Measurements from ENCODE around the gene NCR3LG1.
A peak's percentile ranks its signal among the peaks of the same experiment; 100 is the strongest.

NCR3LG1 gene

DNA sequence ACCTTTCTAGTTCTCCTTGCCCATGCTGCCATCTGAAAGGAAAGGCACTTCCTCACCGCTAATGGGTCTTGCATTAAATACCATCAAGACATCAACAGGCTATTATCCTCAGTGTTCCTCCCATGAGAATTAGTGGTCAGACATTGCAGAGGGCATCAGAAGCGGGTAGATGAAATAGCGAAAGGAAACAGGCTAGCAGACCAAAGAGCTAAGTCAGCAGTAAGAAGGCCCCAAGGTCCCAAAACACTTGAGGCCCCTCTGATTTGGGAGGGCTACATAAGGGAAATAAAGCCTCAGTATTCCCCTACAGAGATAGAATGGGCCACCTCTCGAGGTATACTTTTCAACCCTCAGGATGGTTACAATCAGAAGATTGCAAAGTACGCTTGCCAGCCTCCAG is 23.9 kb downstream of the NCR3LG1 start:
- DNase-seq: no peak

DNA sequence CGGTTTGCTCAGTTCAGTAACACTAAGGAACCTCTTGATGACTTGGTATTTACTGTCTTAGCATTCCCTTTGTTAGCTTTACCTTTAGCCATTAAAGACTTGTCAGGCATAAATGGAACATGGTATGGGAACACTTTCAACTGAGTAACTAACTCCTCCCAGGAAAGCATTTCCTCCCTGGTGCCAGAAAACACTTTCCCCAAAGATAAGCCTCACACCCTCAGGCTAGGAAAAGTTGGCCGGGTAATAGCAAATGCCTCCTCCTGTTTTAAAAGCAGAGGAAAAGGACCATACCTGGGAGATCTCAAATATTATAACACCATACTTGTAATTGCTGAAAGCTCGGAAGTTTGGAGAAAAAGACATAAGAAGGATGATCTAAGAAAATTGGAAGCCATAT is 24.9 kb downstream of the NCR3LG1 start:
- no peak for DNase-seq

DNA sequence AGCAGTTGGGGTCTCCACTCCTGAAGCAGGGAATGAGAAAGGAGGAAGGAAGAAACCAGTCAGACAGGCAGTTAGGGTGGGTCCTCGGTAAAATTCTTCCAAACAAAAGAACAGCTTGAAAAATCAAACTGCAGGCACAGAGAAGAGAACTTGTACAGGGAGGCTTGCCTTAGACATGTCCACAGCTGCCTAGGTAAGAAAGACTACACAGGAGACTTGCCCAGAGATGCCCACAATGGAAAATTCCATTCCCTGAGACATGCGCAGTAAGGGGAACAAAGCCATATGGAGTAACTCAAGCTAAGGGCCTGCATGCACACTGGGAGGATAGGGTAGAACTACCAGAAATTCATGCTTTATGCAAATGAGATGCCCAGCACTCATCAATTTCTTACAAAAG is 27.1 kb downstream of the NCR3LG1 start:
- DNase-seq: no peak

DNA sequence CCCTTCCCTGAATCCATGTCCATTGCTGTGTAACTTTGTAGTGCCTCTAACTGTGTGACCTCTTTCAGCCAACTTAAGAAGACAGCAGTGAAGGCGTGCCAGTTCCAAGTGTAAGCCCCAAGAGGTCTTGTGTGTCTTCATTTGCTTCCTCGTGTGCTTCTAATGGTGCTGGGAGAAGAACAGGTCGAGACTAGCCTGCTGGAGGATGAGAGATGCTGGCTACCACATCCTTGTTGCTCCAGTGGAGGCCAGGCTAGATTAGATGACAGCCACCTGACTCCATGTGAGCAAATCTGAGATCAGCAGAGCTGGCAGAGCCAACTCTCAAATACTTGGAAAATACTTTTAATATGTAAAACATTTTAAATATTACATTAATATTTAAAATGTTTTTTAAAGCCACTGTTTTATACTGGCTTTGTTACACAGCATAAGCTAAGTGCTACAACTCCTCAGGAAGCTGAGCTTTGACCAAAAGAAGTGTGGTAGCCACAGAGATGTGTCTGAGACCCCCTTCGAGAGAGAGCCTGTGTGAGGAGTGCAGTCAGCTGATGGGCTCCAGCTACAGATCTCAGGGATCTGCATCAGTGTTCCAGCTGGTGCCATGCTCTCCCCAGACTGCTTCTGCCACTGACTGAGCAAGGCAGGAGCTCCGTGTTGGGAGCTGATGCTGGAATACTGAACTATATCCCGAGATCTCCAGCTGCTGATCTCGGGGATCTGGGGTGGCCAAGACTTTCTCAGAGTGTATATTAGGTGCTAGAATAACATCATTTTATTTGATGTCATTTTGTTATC is 28.0 kb downstream of the NCR3LG1 start:
- peak; percentile 19 for DNase-seq

DNA sequence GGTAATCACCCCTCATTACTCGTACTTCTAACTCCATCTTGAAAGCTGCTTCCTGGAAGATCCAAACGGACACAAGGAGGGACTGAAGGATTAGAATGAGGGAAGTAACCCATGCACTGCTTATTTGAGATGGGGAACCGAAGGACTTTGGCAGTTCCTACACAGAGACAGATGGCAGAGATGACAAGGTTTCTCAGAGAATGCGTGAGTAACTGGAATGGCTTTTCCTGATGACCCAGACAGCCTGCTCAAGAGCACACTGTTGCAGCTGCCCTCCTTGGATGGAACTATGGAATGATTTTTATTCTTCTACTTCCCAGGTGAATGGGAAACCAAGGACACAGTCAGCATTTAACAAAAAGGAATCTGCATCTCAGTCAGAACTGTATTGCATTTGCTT is 29.6 kb downstream of the NCR3LG1 start:
- no peak for DNase-seq

DNA sequence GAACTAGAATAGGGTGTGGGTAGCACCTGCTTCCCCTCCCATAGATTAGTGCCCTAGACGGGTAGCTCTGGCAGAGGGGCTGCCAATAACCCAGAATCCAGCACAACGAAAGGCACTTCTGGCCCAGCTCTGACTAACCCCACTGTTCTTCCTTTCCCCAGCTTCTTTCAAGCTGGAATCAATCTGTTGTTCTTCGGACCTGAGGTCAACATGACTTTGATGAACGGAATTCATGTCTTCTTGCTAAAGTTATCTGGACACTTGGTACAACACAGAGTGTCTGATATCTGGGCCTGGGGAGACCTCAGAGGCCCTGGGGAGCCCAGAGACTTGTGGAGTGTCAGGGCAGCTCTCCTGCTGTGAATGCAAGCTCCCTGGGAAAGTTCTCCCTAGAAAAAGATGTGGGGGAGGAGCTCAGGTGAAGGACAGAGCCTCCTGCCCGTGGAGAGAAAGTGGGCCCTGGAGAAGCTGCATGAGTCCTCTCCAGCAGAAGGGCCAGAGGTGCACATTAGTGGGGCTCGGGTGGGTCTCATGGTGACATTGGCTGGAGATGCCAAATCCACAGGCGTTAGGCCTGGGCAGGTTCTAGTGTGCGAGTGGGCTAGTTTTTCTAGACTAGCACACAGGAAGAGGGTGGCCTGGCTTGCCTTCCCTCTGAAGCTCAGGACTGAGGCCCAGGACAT is 30.6 kb downstream of the NCR3LG1 start:
- no peak for DNase-seq

DNA sequence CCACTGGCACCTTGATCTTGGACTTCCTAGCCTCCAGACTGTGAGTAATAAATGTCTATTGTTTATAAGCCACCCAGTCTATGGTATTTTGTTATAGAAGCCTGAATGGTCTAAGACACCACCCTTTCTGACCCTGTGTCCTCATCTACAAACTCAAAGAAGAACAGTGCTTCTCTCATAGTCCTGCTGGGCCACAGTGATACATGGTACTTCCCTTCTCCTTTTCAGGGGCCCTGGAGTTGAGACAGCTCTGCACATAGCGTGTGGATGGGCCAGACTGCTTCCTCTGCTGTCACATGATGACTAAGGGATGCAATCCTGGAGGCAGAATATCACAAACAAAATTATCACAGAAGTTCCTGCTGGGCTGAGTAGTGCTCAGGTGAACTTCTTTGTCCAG is 31.9 kb downstream of the NCR3LG1 start:
- no peak for DNase-seq

DNA sequence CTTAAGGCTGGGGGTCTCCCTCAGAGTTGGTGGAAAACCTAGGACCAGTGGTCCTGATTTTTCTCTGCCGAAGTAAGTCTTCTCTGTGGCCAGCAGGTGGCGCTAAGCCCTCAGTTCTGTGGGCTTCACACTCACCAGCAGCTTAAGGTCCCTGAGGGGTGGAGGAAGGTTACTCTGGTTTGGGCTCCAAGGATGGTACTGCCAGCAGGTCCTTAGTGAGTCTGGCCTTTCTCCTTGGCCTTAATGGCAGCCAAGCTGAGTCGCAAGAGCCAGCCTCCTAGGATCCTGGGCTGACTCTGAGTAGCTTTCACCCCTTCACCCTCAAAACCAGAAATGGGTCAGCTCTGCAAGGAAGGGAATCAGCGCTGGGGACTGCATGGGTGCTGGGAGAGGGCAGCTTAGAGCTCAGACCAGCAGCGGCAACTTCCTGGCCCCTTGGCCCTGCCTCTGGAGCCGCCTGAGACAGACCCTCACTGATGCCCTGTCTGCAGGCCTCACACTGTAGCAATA is 32.5 kb downstream of the NCR3LG1 start:
- DNase-seq: peak; percentile 91

DNA sequence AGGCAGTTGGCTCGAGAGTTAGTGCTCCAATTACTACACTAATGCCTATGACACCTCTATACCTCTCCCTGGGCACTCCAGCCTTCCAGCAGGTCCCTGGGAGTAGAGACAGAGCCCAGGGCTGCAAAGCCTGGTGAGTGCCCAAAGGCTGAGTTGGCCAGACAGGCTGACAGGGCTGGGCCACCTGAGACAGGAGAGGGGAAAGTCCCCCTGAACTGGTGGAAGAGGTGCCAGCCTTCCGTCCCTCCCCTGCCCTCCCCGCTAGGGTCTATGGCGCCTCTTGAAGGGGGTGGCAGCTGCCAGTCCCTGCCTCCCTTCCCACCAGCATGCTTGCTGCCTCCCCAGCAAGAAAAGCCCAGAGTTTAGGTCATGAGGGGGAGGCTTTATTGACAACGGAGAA is 33.9 kb downstream of the NCR3LG1 start:
- DNase-seq: no peak

DNA sequence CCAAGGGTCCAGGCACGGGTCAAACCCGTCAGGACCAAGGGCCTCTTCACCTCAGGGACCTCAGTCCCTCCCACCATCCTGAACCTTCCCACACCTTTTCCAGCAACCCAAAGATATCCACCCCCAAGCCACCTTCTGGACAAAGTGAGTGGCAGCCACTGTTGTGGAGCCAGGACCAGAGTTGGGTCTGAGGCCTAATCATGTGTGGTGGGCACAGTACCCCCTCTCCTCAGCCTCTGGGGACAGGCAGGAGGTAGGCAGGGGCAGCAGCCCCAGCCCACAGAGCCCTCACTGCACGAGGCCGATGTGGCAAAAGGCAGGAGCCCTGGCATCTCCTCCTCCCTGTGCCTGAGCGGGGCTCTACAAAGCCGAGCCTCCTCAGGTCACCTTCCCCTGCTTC is 34.3 kb downstream of the NCR3LG1 start:
- no peak for DNase-seq

DNA sequence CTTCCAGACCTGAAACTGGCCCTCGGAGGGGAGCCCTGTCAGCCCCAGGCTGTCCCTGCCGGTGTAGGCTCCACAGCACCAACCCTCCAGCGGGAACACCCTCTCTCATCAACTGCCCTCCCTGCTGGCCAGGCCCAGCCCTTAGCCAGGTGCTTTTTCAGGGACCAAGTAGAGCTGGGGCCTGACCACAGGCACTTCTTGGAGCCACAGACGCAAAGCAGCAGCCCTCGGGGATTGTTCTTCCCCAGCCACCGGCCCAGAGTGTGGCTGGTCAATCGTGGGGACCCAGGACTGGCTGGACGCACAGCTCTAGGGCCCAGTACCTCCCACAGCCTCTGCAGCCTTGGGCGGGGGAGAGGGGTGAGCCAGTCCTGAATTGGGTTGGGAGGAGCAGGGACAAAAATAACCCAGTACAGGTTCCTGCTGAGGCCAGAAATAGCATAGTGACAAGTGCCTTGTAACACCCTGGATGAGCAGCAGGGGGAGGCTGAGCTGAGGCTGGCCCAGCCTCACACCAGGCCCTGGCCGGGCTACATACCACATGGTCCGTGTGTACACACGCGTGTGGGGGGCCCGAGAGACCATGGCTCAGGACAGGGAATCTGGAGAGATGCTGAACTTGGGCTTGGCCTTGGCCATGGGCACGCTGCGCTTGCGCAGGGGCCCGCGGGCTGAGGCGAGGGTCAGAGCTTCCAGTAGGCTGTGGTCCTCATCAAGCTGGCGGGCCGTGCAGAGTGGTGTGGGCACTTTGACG is 34.9 kb downstream of the NCR3LG1 start:
- DNase-seq: peak; percentile 69

DNA sequence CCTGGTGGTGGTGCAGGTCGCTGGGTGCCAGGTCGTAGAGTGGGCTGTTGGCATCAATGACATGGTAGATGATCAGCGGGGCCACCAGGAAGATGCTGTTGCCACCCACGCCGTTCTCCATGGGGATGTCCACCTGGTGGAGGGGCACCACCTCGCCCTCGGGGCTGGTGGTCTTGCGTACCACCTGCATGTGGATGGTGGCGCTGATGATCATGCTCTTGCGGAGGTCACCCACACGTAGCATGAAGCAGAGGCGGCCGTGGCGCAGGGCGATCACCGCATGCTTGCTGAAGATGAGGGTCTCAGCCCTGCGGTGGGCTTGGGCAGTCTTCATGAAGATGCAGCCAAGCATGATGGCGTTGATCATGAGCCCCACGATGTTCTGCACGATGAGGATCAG is 35.7 kb downstream of the NCR3LG1 start:
- DNase-seq: no peak

DNA sequence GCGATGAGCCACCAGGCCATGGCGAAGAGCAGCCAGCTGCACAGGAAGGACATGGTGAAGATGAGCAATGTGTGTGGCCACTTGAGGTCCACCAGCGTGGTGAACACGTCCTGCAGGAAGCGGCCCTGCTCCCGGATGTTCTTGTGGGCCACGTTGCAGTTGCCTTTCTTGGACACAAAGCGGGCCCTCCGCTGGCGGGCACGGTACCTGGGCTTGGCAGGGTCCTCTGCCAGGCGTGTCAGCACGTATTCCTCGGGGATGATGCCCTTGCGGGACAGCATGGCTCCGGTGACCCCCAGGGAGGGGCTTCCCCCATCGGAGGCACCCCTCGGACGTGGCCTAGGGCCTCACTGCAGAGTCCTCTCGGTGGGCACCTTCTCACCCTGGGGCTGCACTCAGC is 36.2 kb downstream of the NCR3LG1 start:
- DNase-seq: no peak

DNA sequence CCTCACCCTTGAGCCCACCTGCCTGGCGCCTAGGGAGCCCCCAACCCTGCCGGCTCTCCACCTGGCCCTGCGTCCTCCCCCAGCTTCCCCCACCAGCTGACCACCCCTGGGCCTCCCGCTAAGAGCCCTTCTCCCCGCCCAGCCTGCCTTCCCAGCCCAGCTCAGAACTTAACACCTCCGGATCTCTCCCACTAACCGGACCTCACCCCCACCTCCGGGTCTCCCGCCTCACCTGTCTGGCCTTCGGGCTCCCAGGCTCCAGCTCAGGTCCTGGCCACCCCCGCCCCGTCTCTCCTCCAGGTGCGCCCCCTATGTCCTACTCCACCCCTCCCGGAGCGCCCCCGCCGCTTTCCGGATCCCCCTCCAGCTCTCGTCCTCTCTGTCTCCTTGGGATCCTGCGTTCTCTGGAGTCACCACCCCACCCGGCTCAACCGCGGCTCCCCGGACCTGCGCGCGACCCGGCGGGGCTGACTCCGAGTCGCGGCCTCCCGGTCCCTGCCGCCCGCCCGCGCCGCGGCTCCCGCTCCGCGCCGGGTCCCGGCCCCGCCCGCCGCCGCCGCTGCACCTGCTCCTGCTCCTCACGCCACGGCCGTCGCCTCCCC is 37.1 kb downstream of the NCR3LG1 start, which contains the start of gene KCNJ11:
TSS of gene KCNJ11 (minus strand) at position 51 of the 602 bp plus-strand sequence. CDS start 568 bp downstream, outside the sequence.
- DNase-seq: no peak

DNA sequence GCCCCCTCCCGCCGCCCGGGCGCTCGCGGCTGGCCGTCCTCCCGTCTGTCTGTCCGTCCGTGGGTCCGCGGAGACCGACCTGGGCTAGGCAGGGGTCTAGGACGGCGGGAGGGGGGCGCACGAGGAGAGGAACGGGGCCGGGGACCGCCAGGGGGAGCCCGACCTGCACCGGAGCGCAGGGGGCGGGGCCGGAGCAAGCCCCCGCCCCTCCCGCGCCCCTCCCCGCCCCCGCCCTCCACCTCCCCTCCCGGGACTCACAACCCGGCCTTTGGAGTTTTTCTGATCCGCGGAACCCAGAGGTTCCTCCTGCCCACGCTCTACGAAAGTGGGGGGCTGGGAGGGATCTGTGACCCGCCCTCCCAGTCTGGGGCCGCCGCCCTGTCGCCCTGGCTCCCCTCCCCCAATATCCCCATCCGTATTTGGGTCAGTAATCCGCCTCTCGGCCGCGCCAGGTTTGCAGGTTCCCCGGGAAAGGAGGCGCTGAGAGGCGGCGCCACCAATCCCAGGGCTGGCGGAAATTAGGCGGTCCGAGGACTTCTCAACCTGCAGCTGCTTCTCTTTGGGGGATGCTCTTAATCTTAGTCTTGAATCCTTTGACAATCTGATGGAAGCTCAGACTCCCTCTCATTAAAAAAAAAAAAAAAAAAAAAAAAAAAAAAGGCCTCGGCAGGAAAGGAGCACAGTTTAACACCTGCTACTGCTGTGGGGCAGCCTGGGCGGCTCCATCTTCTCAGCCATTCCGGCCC is 37.8 kb downstream of the NCR3LG1 start:
- peak; percentile 92 for DNase-seq

DNA sequence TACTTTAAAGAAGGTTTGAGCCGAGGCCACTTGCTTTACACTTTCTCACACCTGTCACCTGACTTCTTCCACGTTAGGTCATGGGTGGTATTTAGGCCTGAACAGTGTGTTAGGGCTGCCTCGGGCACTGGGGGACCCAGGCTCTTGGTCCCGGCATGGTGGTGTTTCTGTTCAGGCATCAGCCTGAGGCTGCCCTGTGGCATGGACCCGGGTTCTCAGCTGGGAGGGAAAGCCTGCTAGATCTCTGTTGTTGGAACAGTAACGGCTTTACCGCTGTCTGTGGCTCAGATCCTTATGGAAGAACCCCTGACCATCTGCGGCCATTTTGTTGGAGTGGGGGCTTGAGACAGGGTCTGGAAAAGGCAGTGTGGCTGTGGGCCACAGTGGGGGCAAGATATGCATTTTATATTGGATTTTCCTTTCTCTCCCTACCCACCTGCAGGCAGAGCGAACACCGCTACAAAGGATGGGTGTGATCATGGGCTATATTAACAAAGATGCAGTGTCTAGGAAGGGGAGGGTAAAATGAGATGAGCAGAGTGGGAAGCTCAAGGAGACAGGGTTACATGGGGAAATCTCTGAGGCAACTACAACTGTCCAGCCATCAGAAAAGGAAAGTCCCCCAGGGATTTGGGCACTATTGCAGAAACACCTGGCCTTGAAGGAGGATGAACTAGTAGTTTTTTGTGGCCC is 38.5 kb downstream of the NCR3LG1 start:
- no peak for DNase-seq

DNA sequence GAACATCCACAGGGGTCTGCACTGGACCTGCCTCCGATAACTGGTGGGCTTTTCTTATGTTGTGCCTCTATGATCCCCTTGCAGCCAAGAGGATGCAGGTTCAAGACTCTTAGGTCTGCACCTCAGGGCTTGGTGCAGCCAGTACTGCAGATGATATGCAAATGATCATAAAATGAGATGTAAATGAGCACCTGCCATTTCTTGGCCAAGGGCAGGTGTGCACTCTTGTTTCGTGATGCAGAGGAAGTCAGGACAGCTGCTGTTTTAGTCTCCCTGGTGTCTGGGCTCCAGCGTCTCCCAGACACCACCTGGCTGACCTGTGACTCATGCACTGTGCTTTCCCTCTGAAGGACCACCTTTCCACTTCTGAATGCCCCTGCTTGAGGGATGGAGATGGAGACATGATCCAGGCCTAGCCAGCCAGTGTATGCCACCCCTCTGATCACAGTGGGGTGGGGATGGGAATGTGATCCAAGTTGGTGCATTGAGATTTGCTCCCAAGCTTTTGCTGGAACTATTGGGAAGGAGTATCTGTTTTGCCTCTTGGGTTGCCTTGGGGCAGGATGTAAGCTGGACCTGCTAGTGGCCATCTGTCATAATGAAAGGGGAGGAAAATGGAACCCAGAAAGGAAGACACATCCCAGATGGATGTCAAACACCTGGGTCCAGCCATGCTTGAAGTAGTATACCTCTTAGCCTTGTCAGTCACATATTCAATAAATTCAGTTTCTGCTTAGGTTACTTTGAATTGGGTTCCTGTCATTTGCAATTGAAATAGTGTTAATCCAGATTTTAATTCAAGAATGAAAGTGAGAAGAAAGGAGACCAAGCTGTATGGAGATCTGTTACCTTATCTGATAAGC is 40.1 kb downstream of the NCR3LG1 start:
- DNase-seq: no peak

DNA sequence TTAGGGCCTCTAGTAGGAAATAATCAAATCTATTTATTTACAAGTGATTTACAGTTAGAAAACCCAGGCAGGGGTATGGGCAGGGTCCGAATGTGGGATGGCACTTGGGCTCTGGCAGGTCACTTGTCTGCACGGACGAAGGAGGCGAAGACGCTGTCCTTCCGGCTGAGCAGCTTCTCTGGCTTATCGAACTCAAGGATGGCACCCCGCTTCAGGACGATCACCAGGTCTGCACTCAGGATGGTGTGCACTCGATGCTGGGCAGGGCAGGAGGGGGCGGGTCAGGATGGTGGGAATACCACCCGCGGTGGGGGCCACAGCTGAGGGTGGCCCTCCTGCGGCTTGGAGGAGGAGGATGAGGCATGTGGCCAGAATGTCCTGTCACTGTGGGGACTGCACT is 41.3 kb downstream of the NCR3LG1 start:
- DNase-seq: no peak

DNA sequence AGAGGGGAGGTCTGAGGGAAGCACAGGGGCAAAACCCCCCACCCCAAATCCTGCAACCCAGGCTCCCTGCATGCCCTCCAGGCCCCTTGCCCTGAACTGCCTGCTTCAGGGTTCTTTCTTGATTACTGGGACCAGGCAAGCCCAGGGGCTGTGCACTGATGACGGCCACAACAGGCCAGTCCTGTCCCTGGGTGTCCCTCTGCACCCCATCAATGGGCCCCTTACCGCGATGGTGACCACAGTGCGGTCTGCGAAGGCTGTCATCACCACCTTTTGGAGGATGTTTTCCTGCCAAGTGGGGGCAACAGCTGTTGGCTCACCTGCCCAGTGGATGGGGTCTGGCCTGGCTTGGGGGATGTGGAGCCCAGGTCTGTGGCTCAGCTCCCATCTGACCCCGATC is 41.9 kb downstream of the NCR3LG1 start:
- DNase-seq: no peak

DNA sequence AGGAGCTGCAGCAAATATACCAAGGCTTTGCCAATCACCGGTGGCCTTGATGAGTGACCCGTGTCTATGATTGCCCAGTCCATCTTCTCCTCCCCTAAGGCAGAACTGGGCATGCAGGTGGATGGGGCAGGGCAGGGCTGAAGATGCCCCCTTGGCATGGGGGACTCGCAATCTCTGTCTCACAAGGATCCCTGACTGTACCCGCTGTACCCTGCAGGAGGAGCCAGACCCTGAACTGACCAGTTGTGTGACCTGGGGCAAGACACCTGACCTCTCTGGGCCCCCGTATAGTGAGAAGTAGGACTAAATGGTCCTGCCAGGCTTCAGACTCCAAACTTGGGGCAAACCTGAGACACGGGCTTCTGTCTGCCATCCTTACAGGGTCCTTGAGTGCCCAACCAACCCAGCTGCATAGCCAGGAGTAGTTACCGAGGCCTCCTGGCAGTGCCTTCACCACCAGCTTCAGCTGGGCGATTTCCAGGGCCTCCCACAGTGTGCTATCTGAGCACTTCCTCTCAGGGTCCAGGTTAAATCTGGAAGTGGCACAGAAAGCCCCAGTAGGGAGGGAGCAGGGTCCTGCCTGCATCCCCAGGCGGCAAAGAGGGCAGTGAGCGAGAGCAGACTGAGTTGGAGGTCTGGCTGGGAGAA is 43.3 kb downstream of the NCR3LG1 start:
- no peak for DNase-seq
